GM15510 (cell line): Measurements from ENCODE around the gene CENPO.

ENCODE experiments used
- POLR2A ChIP-seq: IDR thresholded peaks from 3 replicates; pipeline ENCODE4 v1.6.1; 2011; ENCODE audit warnings: borderline replicate concordance; ENCODE audit not compliant: insufficient read length; ENCODE audit errors: extremely low read depth

Gene CENPO

GRCh38 chr2:24818721-24819167, 25.5 kb downstream of the CENPO start:
- no peak for TF ChIP-seq POLR2A

- no peak for TF ChIP-seq POLR2A
Measured at GRCh38 chr2:24819442-24820174, 26.4 kb downstream of the CENPO start.

GRCh38 chr2:24820175-24820513, 26.9 kb downstream of the CENPO start:
- no peak for TF ChIP-seq POLR2A

GRCh38 chr2:24820598-24821432, 27.6 kb downstream of the CENPO start:
- TF ChIP-seq POLR2A, result no peak

GRCh38 chr2:24821433-24821891, 28.2 kb downstream of the CENPO start:
- TF ChIP-seq POLR2A, result no peak

- no peak for TF ChIP-seq POLR2A
Measured at GRCh38 chr2:24822049-24822706, 29.0 kb downstream of the CENPO start.

- no peak for TF ChIP-seq POLR2A
Measured at GRCh38 chr2:24824071-24824588, 30.9 kb downstream of the CENPO start.

- TF ChIP-seq POLR2A, result no peak
Measured at GRCh38 chr2:24824966-24825882, 32.0 kb downstream of the CENPO start.

- no peak for TF ChIP-seq POLR2A
Measured at GRCh38 chr2:24825883-24826772, 32.9 kb downstream of the CENPO start.

- no peak for TF ChIP-seq POLR2A
Measured at GRCh38 chr2:24826773-24827145, 33.5 kb downstream of the CENPO start.

- peak; percentile 18 for TF ChIP-seq POLR2A
Measured at GRCh38 chr2:24827321-24828237, 34.4 kb downstream of the CENPO start.
